Dedifferentiated amniotic fluid mesenchymal stem cell (primary cell): Measurements from ENCODE around the gene NEAT1.
"Not testable (repeated sequence)": the region's sequence is repeated elsewhere in the genome, so short reads cannot be mapped to it uniquely, and the experiment has no call there.

Experiments
- DNase-seq: peaks from one replicate; pipeline ENCODE4 v3.0.0-alpha.2; 2016; ENCODE audit errors: extremely low spot score

NEAT1 gene

DNA sequence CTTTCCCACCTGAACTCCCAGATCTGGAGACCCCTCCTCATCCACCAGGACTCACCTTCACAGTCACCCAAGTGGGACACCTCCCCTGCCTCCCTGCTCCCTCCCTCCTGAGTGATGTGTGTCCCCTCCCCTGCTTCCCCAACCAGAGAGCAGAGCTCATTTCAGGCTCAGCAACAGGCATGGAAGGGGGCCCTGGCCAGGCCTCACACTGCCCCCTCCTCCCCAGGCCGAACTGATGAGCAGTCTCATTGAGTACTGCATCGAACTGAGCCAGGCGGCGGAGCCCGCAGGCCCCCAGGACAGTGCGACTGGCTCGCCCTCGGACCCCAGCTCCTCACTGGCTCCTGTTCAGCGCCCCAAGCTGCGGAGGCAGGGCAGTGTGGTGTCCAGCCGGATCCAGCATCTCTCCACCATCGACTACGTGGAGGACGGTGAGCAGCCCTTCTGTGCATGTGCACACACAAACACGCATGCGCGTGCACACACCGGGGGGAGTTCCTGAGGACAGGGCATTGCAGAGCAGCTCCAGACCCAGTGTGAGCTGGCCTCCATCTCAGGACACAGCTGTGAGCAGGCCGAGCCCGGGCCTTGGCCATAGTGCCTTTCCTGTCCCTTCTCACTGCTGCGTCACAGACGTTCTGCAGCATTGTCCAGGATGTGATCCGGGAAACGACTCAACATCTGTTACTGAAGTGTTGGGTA lies 17.8 kb upstream of the NEAT1 start:
- no peak for DNase-seq

DNA sequence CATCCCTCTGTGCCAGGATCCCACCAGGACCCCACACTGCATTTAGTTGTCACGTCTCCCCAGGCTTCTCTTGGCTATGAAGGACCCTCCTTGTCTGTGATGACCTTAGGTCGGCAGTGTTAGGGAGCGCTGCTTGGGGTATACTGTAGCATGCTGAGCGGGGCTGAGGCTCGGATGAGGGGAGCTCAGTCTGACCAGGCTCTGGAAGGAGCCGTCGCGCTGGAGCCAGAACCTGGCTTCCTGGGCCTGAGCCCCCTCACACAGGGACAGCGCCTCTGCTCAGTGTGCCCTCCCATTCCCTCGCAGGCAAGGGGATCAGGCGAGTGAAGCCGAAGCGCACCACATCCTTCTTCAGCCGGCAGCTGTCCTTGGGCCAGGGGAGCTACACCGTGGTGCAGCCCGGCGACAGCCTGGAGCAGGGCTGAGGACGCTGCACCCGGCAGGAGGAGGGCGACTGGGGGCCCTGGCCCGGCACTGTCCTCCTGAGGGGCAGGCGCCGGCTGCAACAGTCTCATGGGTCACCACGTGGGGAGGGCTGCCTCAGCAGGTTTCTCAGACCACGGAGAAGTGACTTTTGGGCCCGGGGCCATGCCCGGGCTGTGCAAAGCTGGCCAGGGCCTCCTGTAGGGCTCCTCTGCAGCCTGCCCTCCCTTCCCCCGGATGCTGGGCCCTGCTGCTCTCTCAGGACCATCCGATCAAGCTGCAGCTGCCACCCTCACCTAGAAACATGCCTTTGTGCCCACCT lies 11.5 kb upstream of the NEAT1 start:
- DNase-seq = no peak

DNA sequence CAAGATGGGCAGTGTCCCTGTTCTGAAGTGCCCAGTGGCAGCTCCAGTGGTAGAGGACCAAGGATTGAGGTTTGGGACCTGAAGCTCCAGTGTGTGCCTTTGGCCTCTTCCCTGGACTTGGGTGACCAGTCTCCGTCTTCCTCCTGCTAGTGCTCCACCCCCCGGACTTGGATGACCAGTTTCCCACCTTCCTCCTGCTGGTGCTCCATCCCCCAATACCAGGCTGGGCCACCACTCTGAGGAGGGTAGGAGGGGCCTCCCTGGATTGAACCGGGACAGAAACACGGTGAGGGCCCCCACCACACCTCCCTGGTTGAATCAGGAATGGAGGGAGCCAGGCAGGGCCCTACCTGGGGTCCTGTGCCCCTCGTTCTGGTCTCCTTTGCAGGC lies 10.9 kb upstream of the NEAT1 start:
- no peak for DNase-seq

DNA sequence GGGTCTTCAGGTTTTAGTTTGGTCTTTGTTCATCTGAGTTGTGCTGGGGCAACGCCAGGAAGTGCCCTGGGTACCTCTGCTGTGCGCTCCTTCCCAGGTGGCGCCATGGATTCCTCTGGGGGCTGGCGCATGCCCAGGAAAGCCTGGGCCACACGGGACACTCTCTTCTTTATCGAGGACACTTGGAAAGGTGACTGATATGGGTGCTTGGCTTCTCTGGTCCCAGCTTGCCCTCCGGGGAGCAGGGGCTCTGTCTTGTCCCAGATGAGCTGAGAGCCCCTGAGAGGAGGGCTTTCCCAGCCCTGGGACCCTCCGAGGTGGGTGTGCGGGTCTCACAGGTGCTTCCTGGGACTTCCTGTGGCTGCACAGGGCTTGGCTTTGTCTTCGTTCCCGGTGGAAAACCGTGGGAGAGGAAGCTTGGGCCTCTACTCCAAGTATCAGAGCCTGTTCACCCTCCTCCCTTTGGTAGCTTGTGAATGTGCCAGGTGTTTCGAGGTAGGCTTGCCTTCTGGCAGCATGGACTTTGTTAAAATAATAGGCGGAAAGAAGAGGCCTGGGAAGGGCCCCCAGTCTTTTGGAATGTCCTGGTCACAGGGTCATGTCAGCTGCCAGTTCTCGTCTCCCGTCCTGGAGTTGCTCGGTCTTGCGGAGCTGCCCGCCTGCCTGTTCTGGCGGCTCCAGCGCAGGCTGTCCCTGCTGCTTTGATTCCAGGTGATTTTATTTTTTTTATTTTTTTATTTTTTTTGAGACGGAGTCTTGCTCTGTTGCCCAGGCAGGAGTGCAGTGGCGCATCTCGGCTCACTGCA lies 10.1 kb upstream of the NEAT1 start:
- no peak for DNase-seq

DNA sequence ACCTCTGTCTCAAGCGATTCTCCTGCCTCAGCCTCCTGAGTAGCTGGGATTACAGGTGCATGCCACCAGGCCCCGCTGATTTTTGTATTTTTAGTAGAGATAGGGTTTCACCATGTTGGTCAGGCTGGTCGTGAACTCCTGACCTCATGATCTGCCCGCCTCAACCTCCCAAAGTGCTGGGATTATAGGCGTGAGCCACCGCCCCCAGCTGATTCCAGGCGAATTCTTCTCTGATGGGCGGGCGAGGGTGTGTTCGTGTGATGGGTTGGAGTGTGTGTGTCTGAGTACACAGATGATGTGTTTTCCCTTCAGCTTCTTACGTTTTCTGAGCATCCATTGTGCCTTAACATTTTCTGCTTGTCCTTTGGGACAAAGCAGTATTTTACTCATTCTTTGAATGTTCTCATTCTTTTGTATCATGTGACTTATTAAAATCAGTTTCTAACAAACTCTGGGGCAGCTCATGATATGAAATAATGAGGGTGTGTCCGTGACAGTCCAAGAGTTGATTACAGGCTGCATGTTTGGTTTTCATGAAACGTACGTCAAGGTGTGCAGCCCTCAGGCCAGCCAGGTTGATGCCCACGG lies 9.4 kb upstream of the NEAT1 start:
- not testable (repeated sequence) for DNase-seq

DNA sequence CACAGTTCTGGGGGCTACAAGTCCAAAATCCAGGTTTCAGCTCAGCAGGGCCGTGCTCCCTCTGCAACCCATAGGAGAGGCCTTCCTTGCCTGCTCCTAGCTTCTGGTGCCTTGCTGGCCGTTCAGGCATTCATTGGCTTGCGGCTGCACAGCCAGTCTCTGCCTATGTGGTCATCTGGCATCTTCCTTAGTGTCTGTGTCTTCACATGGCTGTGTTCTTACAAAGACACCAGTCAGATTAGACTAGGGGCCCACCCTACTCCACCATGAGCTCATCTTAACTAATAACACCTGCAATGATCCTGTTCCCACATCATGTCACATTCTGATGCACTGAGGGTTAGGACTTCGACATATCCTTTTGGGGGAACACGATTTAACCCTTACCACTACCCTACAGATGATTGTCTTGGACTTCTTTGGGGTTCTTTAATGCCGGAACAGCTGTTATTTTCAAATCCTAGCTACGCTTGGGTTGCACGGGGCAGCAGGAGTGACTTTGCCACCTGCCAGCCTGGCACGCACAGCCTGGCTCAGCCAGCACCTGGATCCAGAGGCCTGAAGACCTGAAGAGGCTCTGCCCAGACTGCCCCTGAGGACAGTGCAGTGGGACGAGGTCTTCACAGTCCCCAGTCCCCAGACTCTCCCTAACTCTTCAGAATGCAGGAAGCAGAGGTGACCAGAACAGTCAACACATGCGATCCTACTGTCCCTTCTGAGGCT lies 7.7 kb upstream of the NEAT1 start:
- no peak for DNase-seq

DNA sequence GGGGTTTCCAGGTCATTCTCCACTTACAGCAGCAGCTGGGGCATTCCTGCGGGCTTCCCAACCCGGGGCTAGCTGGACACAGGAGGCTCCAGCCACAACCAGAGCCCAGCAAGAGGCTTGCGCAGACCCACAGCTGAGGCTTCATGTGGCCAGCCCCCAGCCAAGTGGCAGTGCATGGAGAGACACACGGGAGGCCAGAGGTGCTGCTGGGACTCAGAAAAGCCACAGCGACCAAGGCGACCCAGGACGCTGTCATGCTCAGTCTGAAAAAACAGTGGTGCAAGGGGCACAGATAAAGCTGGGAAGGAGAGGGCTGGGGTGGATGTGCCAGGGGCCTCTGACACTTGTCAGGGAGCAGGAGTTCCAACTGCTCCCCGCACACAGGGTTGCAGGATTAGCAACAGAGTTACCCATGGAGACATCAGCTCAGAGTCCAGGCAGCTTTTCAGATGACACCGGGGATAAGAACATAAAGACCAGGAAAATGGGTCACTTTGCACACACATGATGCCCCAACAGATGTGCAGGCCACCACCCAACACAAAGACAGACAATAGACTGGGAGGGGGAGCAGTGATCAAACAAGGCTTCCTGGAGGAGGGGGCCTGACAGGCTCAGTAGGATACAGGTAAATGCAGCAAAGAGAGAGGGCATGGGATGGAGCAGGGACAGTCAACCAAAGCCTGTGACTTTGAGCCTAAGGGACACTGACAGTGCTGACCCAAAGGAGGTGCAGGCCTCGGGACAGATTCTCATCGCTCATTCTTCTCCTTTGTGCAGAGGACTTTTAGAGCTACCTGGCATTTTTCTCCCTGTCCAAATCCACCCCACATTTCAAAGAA lies 6.9 kb upstream of the NEAT1 start:
- DNase-seq = no peak

DNA sequence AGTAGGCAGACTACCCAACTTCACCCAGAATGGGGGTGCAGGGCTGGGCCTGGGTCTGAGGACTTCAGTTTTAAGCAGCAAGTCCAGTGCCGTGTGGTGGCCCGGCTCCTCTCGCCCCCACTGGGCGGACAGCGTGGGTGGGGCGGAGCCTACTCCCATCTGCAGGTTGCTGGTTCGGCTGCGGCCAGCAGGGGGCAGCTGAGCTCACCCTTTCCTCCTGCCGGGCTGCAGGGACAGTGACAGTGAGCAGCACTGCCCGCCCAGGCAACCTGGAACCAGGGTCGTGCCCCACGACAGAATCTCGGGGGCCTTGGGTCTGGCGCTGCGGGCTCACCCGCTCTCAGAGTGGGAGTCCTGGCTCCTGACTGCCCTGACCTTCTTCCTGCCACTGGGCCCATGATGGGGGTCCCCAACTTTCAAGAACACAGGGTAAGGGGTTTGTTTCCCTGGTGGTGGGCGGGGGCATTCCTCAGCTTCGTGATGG lies 6.2 kb upstream of the NEAT1 start:
- peak; percentile 80 for DNase-seq

DNA sequence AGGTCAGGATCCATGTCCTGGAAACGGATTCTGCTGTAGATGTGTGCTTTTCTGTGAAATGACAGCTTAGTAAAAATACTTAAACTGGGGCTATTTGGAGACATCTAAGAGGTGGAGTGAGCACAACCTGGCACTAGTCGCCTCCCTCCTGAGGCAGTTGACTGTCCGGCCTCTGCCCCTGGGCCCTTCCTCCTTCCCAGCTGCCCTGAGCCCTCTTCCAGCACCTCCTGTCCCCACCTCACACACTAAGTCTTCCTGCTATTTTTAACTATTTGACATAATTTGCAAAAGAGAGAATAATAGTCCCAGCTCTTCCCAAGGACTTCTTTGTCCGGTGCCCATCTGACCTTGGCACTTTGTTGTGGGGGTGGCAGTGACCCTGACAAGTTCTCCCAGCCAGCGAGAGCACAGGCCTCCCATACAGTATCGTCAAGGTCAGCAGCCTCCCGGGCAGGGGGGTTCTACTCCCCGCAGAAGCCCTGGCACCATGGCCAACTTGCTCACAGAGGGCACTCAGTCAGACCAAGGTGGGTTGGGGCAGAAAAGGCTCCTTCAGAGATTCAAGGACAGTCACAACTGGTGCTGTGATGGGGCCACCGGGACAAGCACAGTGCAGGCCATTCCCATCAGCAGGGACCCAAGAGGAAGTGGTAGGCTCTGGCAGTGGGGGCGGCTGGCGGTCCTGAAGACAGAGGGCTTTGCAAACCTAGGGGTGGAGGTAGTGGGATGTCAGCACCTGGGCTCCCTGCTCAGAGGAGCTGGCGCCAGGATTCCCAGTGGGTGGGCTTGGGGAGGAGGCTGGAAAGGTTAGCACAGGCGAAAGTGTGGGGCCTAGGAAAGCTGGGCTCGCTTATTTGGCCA lies 5.5 kb upstream of the NEAT1 start:
- DNase-seq = no peak

DNA sequence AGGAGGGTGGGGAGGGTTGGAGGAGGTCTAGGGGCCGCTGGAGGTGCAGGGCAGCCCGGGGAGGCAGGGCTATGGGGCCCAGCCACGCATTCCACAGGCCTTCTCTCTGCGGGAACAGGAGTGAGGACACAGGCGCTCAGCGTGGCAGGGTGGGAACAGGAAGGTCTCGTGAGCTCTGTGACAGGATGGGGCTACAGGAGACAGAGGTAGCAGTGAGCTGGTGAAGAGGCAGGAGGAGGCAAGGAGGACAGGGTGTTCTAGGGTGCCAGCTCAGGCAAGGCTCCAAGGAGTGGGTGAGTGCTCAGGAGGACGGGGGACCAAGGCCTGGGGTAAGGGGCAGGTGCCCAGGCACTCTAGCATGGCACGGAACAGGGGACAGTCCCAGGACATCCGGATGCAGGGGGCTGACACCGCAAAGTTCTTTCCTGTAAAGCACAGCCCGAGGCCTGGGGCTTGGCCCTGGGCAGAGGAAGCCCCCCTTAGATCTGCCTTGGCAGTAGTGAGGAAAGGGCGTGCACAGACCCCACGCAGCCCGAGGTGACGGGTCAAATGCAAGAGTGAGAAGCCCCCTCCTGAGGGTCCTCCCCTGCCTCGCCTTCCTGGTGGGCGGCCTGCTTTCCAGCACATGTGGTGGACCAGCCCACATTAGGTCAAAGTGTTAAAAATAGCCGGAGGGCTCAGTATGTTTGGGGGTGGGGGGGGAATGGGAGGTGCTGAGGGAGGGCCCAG lies 4.7 kb upstream of the NEAT1 start:
- DNase-seq = no peak

DNA sequence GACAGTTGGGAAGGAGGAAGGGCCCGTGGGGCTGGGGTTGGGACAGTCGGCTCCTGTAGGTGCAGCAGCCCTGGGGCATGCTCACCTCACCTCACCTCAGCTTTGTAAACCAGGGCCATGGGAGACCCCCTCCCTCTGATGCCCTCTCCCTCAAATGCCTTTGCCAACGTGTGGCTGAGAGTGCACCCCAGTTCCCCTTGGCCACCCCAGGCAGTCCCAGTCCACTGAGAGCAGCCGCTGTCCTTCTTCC lies 4.2 kb upstream of the NEAT1 start:
- no peak for DNase-seq

DNA sequence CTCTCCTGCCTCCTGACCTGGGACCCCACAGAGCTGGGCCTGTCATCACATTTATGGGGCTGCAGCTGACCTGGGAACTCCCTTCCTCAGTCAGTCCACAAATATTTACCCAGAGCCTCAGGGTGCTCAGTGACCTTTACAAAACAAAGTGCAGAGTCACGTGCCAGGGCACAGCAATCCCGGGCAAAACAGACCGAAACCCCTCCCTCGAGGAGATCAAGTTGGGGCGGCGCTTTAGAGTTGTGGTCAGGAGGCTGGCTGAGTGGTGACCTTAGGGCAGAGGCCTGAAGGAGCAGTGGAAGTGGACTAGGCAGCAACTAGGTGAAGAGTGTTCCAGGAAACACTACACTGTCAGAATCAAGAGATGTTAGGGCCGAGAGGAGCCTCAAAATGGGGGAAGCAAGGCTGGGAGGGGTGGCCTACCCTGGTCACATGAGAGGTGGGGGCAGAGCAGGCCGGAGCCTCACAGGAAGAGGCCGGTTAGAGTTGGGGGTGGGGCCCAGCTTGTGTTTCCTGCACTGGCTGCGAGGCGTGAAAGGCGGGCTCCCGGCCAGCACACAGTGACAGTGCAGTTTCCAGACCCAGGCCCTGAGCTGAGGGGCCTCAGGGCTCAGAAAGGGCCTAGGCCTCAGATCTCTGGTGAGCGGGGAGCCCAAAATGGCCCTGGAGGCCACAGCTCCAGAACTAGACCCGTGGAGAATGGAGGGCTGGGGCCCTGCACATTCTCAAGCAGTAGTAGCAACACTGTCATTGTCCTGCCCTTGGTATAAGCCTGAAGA lies 3.7 kb upstream of the NEAT1 start:
- DNase-seq = peak; percentile 94

DNA sequence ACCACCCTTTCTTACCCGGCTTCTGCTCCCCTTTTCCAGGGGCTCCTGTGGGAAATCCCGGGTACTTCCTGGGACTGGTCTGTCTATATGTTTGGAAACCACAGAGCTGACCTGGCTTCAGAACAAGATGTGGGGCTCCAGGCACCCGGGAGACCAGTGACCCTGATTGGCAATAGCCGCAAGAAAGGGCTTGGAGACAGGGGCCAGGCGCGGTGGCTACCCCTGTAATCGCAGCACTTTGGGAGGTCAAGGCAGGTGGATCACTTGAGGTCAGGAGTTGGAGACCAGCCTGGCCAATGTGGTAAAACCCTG lies 3.2 kb upstream of the NEAT1 start:
- DNase-seq = no peak

DNA sequence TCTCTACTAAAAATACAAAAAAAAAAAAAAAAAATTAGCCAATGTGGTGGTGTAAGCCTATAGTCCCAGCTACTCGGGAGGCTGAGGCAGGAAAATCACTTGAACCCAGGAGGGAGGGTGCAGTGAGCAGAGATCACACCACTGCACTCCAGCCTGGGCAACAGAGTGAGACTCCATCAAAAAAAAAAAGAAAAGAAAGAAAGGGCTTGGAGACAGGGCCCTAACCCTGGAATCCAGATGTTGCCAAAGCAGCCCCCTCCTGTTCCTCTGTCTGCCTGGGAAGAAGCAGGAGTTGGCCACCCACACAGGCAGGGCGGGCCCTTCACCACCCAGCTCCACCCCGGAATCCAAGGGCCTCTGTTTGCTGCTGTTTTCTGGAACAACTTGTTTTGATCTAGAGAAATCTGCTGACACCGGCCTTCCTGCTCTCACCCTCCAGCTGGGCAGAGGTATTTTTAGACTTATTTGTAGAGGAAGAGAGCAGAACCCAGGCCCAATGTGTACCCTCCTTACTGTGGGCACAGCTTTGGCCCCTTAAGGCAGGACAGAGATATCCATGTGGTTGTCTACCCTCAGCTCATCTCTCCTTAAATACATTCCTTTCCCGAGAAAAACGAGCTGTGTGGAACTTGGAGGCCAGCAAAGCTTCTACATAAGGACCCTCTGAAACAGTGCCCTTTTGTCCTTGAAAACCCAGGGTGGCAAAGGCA lies 2.7 kb upstream of the NEAT1 start:
- peak; percentile 84 for DNase-seq

DNA sequence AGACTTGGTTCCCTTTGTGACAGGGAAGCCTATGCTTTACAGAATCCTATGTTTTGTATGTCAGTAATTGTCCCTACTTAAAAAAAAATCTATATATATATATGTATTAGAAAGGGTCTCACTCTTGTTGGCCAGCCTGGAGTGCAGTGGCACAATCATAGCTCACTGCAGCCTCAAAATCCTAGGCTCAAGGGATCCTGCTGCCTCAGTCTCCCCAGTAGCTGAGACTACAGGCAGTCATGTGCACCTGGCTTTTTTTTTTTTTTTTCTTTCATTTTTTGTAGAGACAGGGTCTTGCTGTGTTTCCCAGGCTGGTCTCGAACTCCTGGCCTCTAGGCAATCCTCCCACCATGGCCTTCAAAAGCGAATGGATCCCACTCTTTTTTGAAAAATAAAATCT lies 2.1 kb upstream of the NEAT1 start:
- no peak for DNase-seq

DNA sequence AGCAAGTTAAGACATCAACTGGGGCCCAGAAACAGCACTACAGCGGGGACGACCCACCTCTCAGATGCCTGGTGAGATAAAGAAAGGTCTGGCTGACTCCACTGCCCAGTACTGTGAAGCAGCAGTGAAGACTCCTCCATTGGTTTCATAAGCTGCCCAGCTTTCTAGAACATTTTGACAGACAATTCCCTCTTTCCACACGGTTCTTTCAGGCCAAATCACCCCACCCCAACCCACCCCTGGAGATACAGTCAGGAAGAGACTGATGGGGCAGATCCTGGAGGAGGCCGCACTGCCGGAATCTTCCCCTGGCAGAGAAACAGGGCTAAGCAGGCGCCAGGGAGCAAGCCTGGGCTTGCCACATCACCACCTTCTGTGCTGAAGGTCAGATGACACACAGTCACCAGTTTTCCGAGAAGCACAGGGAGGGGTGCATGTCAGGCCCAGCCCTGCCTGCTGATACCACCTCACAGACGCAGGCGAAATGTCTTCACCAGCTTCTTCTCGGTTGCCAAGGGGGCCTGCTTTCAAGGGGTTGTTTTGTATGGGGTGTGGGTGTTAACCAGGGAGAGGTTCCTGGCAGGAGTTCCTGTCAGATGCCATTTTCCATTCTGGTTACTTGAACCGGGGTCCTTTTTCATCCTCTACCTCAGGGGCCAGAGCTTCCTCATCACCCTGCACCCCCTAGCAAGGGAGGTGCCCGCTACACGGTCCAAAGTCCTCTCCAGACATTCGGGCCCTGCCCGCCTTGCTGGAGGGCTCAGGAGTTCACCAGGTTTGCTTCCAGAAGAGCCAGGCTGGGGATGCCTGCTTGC lies 1.4 kb upstream of the NEAT1 start:
- DNase-seq = peak; percentile 95
